Psoas muscle (tissue), 8 donors: ENCODE data around the gene PML. TPM values are rescaled to one million over a fixed set of nuclear protein-coding genes. Genes with fewer than 3 reads are reported as not detected.

Source experiments
- ATAC-seq, 4 donors: fragments of 200-7000 bp; cut with Tn5 transposase; one replicate each; pipeline ENCODE4 v1.9.1; 2020; ENCODE audit warnings: moderate library complexity in 3 of 4, mild to moderate bottlenecking in 2 of 4
- DNase-seq, 2 donors: peaks; one replicate each; pipeline ENCODE4 v3.0.0-alpha.2; 2020
- H3K27ac ChIP-seq: fragments of 200-600 bp; one replicate; pipeline ENCODE4 v1.8.0; 2022
- H3K27me3 ChIP-seq, 3 donors: fragments of 200-600 bp in 1 of 3; one replicate each; pipeline versions ENCODE4 v1.6.1 to v1.8.0; 2013 to 2022; ENCODE audit warnings: low read length in 2 of 3, mild to moderate bottlenecking in 2 of 3, moderate library complexity in 1 of 3; ENCODE audit not compliant: insufficient read depth in 3 of 3
- H3K36me3 ChIP-seq, 2 donors: fragments of 200-600 bp in 1 of 2; one replicate each; pipeline versions ENCODE4 v1.6.1 to v1.8.0; 2013 to 2022; ENCODE audit warnings: low read depth in 1 of 2, mild to moderate bottlenecking in 1 of 2, moderate library complexity in 1 of 2; ENCODE audit not compliant: insufficient read depth in 1 of 2
- H3K4me1 ChIP-seq: fragments of 200-600 bp; one replicate; pipeline ENCODE4 v1.8.0; 2022
- H3K4me3 ChIP-seq: fragments of 200-600 bp; one replicate; pipeline ENCODE4 v1.8.0; 2022; ENCODE audit warnings: mild to moderate bottlenecking
- H3K9me3 ChIP-seq: fragments of 200-600 bp; one replicate; pipeline ENCODE4 v1.8.0; 2022
- WGBS, 3 donors: extraction: QIAGEN DNeasy Blood & Tissue Kit; methylation state at CpG; one replicate each; pipeline versions ENCODE4 v1.1.6 to v1.1.7; 2013; 5-methylcytosine and 5-hydroxymethylcytosine counted together
- intact Hi-C, 2 donors: fragments of 100-400 bp; cut with DNase I; formaldehyde crosslinking; loops; one replicate each; pipeline versions ENCODE4 v1.11.0 to v1.14.2; 2022
- polyA plus RNA-seq, 3 donors: library from polyadenylated mRNA; stranded (reverse); fragments of 200-250 nt; gene quantifications; one replicate each; pipeline ENCODE4 v1.2.3, GENCODE V29; 2013
- total RNA-seq, 4 donors: library from RNA; stranded (reverse); fragmentation: NEBNext Ultra II Directional in 2 of 4; extraction: Animal tissue kit (Norgen Biotek cat#: 25700) in 2 of 4; gene quantifications; one replicate each; pipeline versions ENCODE4 v1.2.1 to v1.2.4, GENCODE V29; 2021 to 2023
- TF ChIP-seq, protein P1 (sequence below): fragments of 200-600 bp; IDR thresholded peaks from one replicate; pipeline ENCODE4 v1.8.0; 2022; ENCODE audit warnings: antibody characterized with exemption
- donor health status: healthy with polysubstance abuse.
- donor health status: DM: no; HTN: no; CAD: no; lungs with moderate emphysema.
- donor health status: Bipolar disorder and iron deficiency.
- donor health status: healthy.
- donor health status: DM: yes; HTN: yes; CAD: no.
- donor health status: DM: no; HTN: no; CAD: no.
- donor health status: DM: no; HTN: no; CAD: no.
- donor health status: DM: yes; HTN: yes; CAD: no.

The PML gene
- total and polyA plus RNA-seq, 7 donors, result 6.7 to 22.6 (median 15.0) TPM

DNA sequence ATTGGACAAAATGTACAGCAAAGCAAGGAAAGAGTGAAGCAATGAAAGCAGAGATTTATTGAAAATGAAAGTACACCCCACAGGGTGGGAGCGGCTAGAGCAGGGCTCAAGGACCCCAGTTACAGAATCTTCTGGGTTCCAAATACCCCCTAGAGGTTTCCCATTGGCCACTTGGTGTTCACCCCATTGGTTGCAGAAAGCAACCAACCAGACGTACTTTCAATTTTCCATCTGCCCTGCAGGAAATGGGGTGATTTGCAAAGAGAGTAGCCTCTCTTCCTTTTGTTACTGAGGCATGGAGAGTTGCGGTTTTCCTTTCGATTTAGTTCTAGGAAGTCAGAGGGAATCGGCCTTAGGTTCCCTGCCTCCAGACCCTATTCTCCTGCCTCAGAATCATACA lies 2.4 kb downstream of the PML start:
- intact Hi-C loops, result no loop called here
- Histone ChIP-seq H3K27me3 (no peaks in the 10 kb centered on the region), H3K9me3 (no peaks in the 10 kb centered on the region), H3K27ac (peak overlapping the region; percentile 79), H3K4me1 (peaks cover 43% of the 10 kb centered on the region), H3K4me3 (peak overlapping the region; percentile 92), H3K36me3 (peaks cover 7 to 31% of the 10 kb centered on the region in 2 donors)
- no peak for DNase-seq
- 47 to 51% (median 50%) methylated on average over 5 of the region's 5 CpGs for WGBS, 3 donors
- ATAC-seq, result no peak
- TF ChIP-seq, protein P1, sequence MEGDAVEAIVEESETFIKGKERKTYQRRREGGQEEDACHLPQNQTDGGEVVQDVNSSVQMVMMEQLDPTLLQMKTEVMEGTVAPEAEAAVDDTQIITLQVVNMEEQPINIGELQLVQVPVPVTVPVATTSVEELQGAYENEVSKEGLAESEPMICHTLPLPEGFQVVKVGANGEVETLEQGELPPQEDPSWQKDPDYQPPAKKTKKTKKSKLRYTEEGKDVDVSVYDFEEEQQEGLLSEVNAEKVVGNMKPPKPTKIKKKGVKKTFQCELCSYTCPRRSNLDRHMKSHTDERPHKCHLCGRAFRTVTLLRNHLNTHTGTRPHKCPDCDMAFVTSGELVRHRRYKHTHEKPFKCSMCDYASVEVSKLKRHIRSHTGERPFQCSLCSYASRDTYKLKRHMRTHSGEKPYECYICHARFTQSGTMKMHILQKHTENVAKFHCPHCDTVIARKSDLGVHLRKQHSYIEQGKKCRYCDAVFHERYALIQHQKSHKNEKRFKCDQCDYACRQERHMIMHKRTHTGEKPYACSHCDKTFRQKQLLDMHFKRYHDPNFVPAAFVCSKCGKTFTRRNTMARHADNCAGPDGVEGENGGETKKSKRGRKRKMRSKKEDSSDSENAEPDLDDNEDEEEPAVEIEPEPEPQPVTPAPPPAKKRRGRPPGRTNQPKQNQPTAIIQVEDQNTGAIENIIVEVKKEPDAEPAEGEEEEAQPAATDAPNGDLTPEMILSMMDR, result no peak

DNA sequence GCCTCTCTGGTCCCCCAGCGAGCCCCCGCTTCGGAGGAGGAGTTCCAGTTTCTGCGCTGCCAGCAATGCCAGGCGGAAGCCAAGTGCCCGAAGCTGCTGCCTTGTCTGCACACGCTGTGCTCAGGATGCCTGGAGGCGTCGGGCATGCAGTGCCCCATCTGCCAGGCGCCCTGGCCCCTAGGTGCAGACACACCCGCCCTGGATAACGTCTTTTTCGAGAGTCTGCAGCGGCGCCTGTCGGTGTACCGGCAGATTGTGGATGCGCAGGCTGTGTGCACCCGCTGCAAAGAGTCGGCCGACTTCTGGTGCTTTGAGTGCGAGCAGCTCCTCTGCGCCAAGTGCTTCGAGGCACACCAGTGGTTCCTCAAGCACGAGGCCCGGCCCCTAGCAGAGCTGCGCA lies 3.5 kb downstream of the PML start:
- intact Hi-C loops, result no loop called here
- H3K36me3 ChIP-seq, result peaks cover 7 to 38% of the 10 kb centered on the region in 2 donors
- no peak for ATAC-seq
- H3K4me3 ChIP-seq, result peak overlapping the region; percentile 92
- DNase-seq, result no peak
- H3K27ac ChIP-seq, result no peak overlapping the region
- no peaks in the 10 kb centered on the region for H3K9me3 ChIP-seq
- peaks cover 35% of the 10 kb centered on the region for H3K4me1 ChIP-seq
- TF ChIP-seq, protein P1, result no peak
- 87 to 90% (median 88%) methylated on average over 27 of the region's 27 CpGs for WGBS, 3 donors
- no peaks in the 10 kb centered on the region for H3K27me3 ChIP-seq

GRCh38 chr15:74006774-74007639 lies 12.5 kb downstream of the PML start:
- Histone ChIP-seq H3K9me3 (no peaks in the 10 kb centered on the region), H3K27me3 (no peaks in the 10 kb centered on the region), H3K4me1 (peaks cover 32% of the 10 kb centered on the region), H3K27ac (no peak overlapping the region), H3K36me3 (peaks cover 0 to 34% of the 10 kb centered on the region in 2 donors), H3K4me3 (no peak overlapping the region)
- intact Hi-C loops, result no loop called here
- DNase-seq (no peak), ATAC-seq (no peak)
- TF ChIP-seq, protein P1, result no peak
- 83 to 89% (median 86%) methylated on average over 11 of the region's 11 CpGs for WGBS, 3 donors

GRCh38 chr15:74007820-74008371 lies 13.4 kb downstream of the PML start:
- H3K9me3 ChIP-seq, result no peaks in the 10 kb centered on the region
- H3K27ac ChIP-seq, result no peak overlapping the region
- H3K36me3 ChIP-seq, result peaks cover 0 to 29% of the 10 kb centered on the region in 2 donors
- H3K27me3 ChIP-seq, result no peaks in the 10 kb centered on the region
- ATAC-seq (peak in 1 of 4 donors; percentile 28), DNase-seq (no peak)
- H3K4me1 ChIP-seq, result peaks cover 32% of the 10 kb centered on the region
- WGBS, 3 donors, result 64 to 70% (median 67%) methylated on average over 5 of the region's 5 CpGs
- TF ChIP-seq, protein P1, result no peak
- intact Hi-C loops, result no loop called here
- H3K4me3 ChIP-seq, result no peak overlapping the region
